NCI-H82 treated with DMSO at 0.1 percent for 48 hours (cell line): ENCODE results near the gene MOV10.

Source experiments
- DNase-seq: peaks from one replicate; lab custom pipeline; 2025; ENCODE audit not compliant: unreplicated experiment; lab: John Stamatoyannopoulos, UW

The MOV10 gene

DNA sequence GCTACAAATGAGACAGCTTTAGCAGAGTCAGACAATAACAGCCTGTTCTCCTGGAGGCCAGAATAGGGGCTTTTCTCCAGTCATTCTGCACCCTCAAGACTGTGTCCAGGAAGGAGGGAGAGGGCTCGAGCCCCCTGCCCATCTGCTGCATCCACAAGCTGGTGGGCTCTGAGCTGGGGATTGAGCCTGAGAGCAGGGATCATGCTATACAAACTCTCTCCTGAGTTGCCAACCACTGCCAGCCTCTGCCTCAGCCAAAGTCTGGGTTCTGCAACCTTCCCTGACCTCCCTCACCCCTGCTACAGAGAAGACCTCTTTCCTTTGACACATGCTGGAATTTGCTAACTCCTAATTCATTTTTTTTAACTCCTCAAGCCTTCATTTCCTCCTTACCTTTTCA, 55.5 kb downstream of the MOV10 start:
- DNase-seq: peak; percentile 24

DNA sequence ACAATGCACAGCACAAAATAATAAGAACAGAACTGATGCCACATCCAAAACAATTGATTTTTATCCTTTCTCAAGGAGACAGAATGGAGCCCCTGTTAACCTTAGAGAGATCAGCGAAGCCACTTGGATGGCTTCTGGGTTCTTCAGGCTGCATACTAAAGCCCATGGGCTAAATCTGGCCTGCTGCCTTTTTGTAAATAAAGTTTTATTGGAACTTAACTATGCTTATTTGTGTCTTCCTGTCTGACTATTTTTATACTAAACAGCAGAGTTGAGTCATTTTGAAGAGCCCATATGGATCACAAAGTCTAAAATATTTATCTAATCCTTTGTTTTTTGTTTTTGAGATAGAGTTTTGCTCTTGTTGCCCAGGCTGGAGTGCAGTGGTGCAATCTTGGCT, 57.0 kb downstream of the MOV10 start:
- no peak for DNase-seq

DNA sequence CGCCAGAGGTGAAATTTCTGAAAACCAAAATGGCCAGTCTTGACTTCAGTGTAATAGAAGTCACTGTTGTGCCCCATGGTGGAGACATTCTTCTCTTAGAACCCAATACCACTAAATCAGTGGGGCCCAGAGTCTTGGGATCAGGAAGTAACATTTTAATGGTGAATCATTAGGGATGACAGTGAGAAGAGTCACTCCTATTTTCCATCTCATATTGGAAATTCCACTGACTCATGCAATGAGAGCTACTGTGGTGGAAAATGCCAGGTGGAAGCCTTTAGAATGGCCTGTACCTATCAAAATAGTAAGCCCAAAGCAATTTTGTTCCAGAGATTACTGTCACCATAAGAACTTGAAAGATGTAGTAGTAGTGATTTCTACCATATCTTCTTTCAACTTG, 61.3 kb downstream of the MOV10 start:
- DNase-seq: no peak

DNA sequence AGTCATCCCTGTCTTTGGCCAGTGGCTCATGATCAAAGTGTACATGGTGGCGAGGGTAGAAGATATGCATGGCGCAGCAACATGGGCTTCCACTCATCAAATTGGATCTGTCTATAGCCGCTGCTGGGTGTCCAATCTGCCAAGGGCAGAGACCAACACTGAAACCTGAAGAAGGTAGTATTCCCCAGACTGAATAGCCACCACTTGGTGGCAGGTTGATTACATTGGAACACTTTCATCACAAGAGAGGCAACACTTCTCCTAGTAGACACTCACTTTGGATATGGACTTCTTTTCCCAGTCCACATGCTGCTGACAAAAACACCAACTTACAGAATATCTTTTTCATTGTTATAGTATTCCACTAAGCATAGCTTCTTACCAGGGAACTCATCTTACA, 63.1 kb downstream of the MOV10 start:
- no peak for DNase-seq

DNA sequence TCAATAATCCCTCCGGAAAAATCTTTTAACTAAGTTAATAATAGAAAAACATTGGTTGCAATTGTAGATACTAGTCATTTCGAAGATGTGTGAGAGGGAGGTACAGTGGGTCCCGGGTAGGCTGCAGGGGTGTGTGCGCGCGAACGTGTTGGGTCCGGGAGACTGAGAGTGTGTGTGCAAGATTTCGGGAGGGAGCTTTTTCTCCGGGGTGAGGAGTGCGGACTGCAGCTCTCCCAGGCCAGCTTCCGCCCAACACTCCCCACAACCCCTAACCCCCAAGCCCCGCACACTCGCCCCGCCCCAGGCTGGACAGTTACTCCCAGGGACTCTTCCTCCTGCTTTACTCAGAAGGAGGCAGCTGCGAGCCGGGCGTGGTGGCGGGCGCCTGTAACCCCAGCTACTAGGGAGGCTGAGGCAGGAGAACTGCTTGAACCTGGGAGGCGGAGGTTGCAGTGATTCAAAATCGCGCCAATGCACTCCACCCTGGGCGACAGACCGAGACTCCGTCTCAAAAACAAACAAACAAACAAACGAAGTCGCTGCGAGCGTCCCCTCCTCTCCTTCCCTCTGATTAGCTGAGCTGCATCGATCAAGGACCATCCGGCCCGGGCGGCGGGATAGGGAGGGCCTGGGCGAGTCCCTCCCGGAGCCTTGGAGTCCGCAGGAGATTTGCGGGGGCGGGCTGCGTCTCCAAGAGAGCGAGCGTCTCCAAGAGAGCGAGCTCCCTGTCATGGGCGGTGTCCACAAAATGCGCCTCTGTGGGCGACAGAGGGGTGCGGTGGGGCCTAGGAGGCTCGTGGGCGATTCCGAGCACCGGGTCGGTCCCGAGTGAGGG, 68.9 kb downstream of the MOV10 start:
- DNase-seq: no peak

DNA sequence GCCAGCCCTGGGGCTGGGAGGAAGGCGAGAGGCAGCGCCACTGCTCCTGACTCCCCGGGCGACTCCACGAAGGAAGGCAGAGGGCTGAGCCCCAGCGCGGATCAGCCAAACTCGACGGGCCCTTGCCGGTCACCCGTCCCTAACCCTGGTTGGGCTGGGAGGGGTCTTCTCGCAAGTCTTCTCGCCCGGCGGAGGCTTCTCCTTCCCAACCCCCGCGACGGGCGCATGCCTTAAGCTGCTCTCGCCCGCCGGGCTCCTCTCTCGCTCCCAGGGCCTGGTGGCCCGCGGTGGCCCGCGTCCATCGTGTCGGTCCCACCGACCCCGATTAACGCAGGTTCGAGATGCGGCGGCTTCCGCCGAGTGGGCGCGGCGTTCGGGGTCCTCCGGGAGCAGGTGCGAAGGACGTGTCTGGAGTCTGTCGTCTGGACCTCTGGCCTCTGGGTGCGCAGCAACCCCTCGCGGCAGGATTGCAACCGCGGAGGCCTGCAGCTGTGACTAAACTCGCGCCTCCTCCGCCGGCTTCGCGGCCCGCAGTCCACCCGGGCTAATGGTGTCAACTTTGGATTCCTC, 69.6 kb downstream of the MOV10 start:
- DNase-seq: no peak

DNA sequence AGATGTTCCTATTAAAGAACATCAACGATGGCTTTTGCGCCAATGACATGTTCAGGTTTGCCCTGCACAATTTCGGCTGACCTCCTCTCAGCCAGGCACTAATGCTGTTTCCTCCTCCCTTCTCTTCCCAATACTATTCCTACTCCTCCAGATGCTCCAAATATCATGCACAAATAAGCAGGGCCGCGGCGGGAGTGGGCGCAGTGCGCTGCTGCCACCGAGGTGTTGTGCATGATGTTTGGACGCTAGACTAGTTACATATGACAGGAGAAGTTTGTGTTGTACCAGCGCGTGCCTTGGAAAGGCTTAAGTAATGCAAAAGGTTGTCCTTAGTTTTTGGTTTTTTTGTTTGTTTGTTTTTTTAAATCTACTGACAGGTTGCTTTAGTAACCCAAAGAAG, 73.9 kb downstream of the MOV10 start:
- no peak for DNase-seq
